ENCODE data around the gene HOOK2.

- no peak for TF ChIP-seq CTCF (IDR thresholded peaks at IDR 0.05)
- no peak for TF ChIP-seq POLR2A (IDR thresholded peaks at IDR 0.05)
These were observed 5.7 kb downstream of the HOOK2 start for GRCh38 chr19:12769689-12770088.
